HG03558 (cell line): ENCODE results near the gene TMEM212.
"Not testable (repeated sequence)": the region's sequence is repeated elsewhere in the genome, so short reads cannot be mapped to it uniquely, and the experiment has no call there.

ENCODE experiments used
- ATAC-seq: cut with Tn5 transposase; IDR thresholded peaks from one replicate; pipeline ENCODE4 v1.9.1; 2021; ENCODE audit warnings: moderate number of reproducible peaks; ENCODE audit not compliant: unreplicated experiment; ENCODE audit errors: extremely low read depth

TMEM212 gene

GRCh38 chr3:171880101-171880870 lies 37.1 kb downstream of the TMEM212 start:
- no peak for ATAC-seq

DNA sequence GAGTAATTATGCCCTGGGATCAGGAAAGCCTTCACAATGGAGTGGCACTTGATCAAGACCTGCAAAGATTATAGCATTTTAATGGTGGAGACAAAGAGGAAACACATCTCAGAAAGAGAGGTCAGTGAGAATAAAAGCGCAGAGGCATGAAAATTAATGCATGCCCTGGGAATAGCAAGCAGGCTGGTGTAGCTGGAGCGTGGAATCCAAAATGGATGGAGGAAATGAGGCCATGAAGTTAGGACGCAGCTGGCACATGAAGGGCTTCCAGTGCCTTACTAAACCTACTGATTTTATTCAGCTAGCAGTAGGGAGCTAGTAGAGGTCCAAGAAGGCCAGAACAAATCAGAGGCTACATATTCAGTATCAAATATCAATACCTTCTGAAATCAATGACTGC lies 38.1 kb downstream of the TMEM212 start:
- ATAC-seq, result no peak

DNA sequence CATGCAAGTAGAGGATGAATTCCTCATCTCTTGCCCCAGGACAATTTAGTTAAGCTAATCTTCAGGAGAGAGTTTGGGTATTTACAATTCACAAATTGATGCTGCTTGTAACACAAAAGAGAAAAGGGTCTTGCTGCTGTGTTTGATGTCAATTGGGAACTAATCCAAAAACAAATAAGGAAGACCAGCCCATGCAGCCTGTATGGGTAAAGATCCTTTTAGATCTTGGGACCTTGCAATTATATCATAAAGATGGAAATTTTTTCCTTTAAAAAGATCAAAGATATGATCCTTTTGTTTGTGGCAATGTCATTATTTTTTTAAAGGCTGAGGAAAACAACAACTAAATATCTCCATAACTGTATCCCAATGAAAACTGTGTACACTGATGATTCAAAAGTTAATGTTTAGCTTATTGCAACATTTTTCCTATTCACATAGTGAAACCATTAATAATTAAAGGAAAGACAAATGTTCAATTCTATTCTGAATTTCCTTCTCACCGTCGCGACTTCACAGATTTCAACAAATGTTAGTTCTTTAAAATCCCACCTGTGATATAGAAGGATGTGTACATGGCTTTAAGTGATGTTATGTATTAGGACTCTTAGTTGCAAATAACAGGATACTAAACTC lies 40.2 kb downstream of the TMEM212 start:
- ATAC-seq, result no peak

- no peak for ATAC-seq
Observed at GRCh38 chr3:171883893-171884279, 40.7 kb downstream of the TMEM212 start.

- no peak for ATAC-seq
Observed at GRCh38 chr3:171888466-171888865, 45.3 kb downstream of the TMEM212 start.

GRCh38 chr3:171890398-171890797 lies 47.2 kb downstream of the TMEM212 start:
- no peak for ATAC-seq

GRCh38 chr3:171892457-171892856 lies 49.3 kb downstream of the TMEM212 start:
- no peak for ATAC-seq

DNA sequence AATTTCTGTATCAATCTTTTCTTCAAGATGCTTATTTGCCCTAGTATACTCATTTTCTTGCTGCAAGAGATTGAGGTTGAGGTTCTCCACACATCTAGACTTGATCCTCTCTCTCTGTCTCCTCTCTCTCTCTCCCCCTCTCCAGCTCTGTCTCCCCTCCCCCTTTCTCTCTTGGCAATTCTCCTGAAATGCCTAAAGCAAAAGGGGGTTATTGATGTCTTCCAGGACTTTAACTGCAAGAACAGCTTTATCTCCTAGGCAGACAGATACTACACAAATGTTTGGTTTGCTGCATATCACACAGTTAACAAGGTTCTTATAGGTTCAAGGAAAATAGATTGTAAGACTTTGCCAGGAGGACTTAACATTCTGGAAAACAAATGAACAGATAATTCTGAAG lies 52.1 kb downstream of the TMEM212 start:
- ATAC-seq, result no peak

GRCh38 chr3:171895900-171896299 lies 52.8 kb downstream of the TMEM212 start:
- no peak for ATAC-seq

- ATAC-seq, result no peak
Observed at GRCh38 chr3:171896316-171896715, 53.2 kb downstream of the TMEM212 start.

DNA sequence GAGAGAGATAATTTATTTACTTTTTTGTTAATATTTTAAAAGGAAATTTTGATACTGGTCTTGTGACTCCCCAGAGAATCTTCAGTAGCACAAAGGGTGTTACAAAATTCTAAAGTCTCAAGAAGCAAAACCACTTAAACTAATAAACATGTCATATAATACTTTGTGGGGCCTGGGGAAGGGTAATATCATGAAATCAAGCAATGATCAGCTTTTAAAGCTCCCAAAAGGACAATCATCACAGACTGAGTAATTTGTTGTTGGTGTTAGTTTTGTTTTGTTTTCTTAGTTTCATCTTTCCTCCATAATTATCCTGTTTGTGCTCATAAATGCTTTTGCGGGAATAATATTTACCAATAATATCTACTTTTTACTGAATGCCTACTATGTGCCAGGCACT lies 55.0 kb downstream of the TMEM212 start:
- ATAC-seq, result no peak

DNA sequence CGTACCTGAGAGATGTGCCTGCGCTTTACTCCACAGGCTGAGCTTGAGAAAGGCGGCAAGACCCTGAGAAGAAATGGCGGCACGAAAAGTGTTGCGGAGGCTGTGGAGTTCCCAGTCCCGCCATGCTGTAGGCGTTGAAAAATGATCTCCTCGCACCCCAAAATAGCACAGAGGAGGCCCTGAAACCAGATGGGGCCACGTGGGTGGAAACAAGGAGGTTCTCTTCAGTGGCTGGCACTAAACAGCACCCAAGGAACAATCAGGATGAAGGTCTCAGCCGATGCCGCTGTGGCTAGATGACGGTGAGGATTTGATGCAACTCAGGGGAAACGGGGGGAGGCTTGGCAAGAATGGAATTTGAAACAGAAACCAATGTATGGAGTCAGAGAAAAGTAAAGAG lies 57.3 kb downstream of the TMEM212 start:
- no peak for ATAC-seq

- ATAC-seq, result no peak
Observed at GRCh38 chr3:171901615-171902312, 58.6 kb downstream of the TMEM212 start.

DNA sequence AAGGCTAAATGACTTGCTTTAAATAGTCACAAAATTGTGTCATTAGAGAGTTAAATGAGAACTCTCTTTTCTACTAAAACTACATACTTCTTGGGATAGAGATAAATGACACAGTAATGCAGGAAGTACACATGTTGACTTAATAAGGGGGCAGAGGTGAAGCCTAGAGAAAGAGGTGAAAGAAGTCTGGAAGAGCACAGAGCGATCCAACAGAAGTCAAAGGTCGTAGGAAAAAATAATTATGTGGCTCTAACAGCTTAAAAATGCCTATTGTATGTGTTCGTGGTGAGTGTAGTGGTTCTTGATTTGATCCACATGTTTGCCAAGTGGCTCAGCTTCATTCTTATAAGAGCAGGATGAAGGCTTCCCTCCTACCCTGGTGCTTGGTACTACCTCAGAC lies 61.7 kb downstream of the TMEM212 start:
- ATAC-seq, result no peak

- not testable (repeated sequence) for ATAC-seq
Observed at GRCh38 chr3:171906503-171906902, 63.4 kb downstream of the TMEM212 start.

- ATAC-seq, result no peak
Observed at GRCh38 chr3:171906951-171907676, 64.0 kb downstream of the TMEM212 start.

GRCh38 chr3:171907761-171908160 lies 64.6 kb downstream of the TMEM212 start:
- no peak for ATAC-seq

DNA sequence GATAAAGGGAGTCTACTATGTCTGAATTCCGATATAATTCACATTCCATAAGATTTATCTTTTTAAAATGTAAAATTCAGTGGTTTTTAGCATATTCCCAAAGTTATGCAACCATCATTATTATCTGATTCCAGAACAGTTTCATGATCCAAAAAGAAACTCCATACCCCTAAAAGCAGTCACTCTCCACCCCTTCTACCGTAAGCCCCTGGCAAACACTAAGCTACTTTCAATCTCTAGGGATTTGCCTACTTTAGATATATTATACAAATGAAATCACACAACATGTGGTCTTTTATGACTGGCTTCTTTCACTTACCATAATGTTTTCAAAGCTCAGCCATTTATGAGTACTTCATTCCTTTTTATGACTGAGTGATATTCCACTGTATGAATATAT lies 65.6 kb downstream of the TMEM212 start:
- ATAC-seq, result no peak
